A673 (cell line): ENCODE measurements around the gene PCDHB13. TPM values are rescaled to one million over a fixed set of nuclear protein-coding genes. Genes with fewer than 3 reads are reported as not detected.
"Not testable (repeated sequence)": the region's sequence is repeated elsewhere in the genome, so short reads cannot be mapped to it uniquely, and the experiment has no call there.

ENCODE experiments used
- BruUV-seq: library from RNA; stranded (reverse); fragments of 400-500 nt; replicated peaks from 2 replicates; lab custom pipeline; 2021; lab: Mats Ljungman, UMichigan
- CTCF ChIA-PET: fragments of 300-600 bp; sonication (Branson Sonifier 250); formaldehyde crosslinking; loops from one replicate; lab custom pipeline; 2022; ENCODE audit warnings: antibody characterized with exemption; lab: Charles Lee
- POLR2A ChIA-PET: fragments of 300-600 bp; sonication (Branson Sonifier 250); formaldehyde crosslinking; loops from one replicate; lab custom pipeline; 2022; ENCODE audit warnings: antibody characterized with exemption; ENCODE audit not compliant: low non-redundant PET; lab: Charles Lee
- DNase-seq: peaks from one replicate; pipeline ENCODE4 v3.0.0-alpha.2; 2015; ENCODE audit warnings: low spot score
- H3K27ac ChIP-seq: fragments of 200-600 bp; sonication (generic); 2 replicates; pipeline ENCODE4 v1.5.1; 2016; ENCODE audit warnings: mixed run types, low read depth, mild to moderate bottlenecking, mixed read lengths, antibody characterized with exemption, low read length; ENCODE audit not compliant: poor library complexity, severe bottlenecking
- H3K27me3 ChIP-seq: fragments of 200-600 bp; sonication (generic); replicated peaks from 2 replicates; pipeline ENCODE4 v1.6.1; 2017; ENCODE audit warnings: mixed run types, low read depth, mild to moderate bottlenecking, mixed read lengths, antibody characterized with exemption, low read length; ENCODE audit not compliant: insufficient read depth, poor library complexity
- H3K36me3 ChIP-seq: fragments of 200-600 bp; sonication (generic); 2 replicates; pipeline ENCODE4 v1.6.1; 2016; ENCODE audit warnings: mixed run types, mild to moderate bottlenecking, mixed read lengths, antibody characterized with exemption, low read length; ENCODE audit not compliant: insufficient read depth, poor library complexity, severe bottlenecking
- H3K4me1 ChIP-seq: fragments of 200-600 bp; sonication (generic); 2 replicates; pipeline ENCODE4 v1.6.1; 2017; ENCODE audit warnings: mixed run types, mild to moderate bottlenecking, mixed read lengths, antibody characterized with exemption, low read length; ENCODE audit not compliant: insufficient read depth, poor library complexity, severe bottlenecking
- H3K4me3 ChIP-seq: fragments of 200-600 bp; sonication (generic); 2 replicates; pipeline ENCODE4 v1.5.1; 2016; ENCODE audit warnings: low read depth, mixed run types, mild to moderate bottlenecking, mixed read lengths, low read length; ENCODE audit not compliant: poor library complexity, severe bottlenecking
- H3K9me3 ChIP-seq: fragments of 200-600 bp; sonication (generic); 2 replicates; pipeline ENCODE4 v1.6.1; 2016; ENCODE audit warnings: mixed run types, low read depth, mild to moderate bottlenecking, mixed read lengths, antibody characterized with exemption, low read length; ENCODE audit not compliant: poor library complexity, severe bottlenecking
- CTCF ChIP-seq: fragments of 300-800, 200-600 bp; sonication (generic); conservative IDR thresholded peaks from 2 replicates; pipeline ENCODE4 v1.5.1; 2017; ENCODE audit warnings: low read depth, mild to moderate bottlenecking, antibody characterized with exemption, low read length, moderate library complexity, mixed read lengths
- EZH2 ChIP-seq: fragments of 200-600 bp; sonication (generic); IDR thresholded peaks from 2 replicates; pipeline ENCODE4 v1.6.1; 2017; ENCODE audit warnings: borderline replicate concordance, low read depth, mild to moderate bottlenecking, mixed read lengths, antibody characterized with exemption, low read length; ENCODE audit not compliant: poor library complexity, severe bottlenecking
- intact Hi-C: fragments of 100-400 bp; cut with micrococcal nuclease; formaldehyde crosslinking; loops from one replicate; pipeline ENCODE4 v1.10.0; 2022; ENCODE audit not compliant: unreplicated experiment
- total RNA-seq: library from RNA; stranded (reverse); gene quantifications from 2 replicates; pipeline ENCODE4 v1.2.3, GENCODE V29; 2021

The PCDHB13 gene
- total RNA-seq, 1 experiment from 2014 or later = 1.8 TPM

DNA sequence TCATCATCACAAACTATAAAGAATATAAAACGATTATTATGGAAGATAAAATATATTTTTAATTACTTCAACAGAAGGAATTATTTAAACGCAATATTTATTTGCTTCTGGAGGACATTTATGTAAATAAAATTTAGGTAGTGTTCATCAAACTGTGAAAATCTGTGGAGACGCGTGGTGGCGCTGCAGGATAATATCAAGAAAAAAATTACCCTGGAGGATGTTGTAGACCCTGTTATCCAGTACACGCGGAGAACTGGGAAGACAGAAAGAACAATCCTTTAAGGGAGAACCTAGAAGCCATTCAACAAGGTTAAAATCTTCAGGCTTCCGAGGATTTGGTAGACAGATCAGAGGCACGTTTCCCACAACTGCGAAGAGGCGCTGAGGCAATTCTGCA is 5.2 kb upstream of the PCDHB13 start, which contains the start of gene PCDHB12:
Gene PCDHB12 (plus strand): TSS at position 242 of the 400 bp plus-strand sequence. CDS start 189 bp downstream, outside the sequence.
- no peak within 1 kb of the TSS for H3K27ac ChIP-seq
- CTCF ChIA-PET = interaction anchor here (0.8 to 0.9 kb wide), 3 partner anchors 9 to 352 kb away, joined by 3 read pairs; partner anchors contain the start of genes PCDHB11 and PCDHB6
- H3K27me3 ChIP-seq = no peaks in the 10 kb centered on the region
- TF ChIP-seq CTCF (peak; percentile 52), EZH2 (no peak)
- peak within 1 kb of the TSS; percentile 8 for H3K4me3 ChIP-seq
- H3K36me3 ChIP-seq = no peaks in the 10 kb centered on the region
- DNase-seq = peak; percentile 56
- no peaks in the 10 kb centered on the region for H3K4me1 ChIP-seq
- no TSS peak for BruUV-seq
- POLR2A ChIA-PET = no interaction called here
- intact Hi-C loops = no loop called here
- H3K9me3 ChIP-seq = peaks cover 3% of the 10 kb centered on the region

DNA sequence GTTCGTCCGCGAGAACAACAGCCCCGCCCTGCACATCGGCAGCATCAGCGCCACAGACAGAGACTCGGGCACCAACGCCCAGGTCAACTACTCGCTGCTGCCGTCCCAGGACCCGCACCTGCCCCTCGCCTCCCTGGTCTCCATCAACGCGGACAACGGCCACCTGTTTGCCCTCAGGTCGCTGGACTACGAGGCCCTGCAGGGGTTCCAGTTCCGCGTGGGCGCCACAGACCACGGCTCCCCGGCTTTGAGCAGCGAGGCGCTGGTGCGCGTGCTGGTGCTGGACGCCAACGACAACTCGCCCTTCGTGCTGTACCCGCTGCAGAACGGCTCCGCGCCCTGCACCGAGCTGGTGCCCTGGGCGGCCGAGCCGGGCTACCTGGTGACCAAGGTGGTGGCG is 3.4 kb upstream of the PCDHB13 start:
- DNase-seq, H3K4me3 ChIP-seq, BruUV-seq, H3K27ac ChIP-seq, CTCF ChIA-PET, H3K4me1 ChIP-seq, POLR2A ChIA-PET, H3K27me3 ChIP-seq, H3K36me3 ChIP-seq, intact Hi-C loops, H3K9me3 ChIP-seq: not testable (repeated sequence)

GRCh38 chr5:141210849-141211248 is 2.9 kb upstream of the PCDHB13 start:
- BruUV-seq, H3K9me3 ChIP-seq, POLR2A ChIA-PET, CTCF ChIA-PET, H3K27me3 ChIP-seq, intact Hi-C loops, H3K36me3 ChIP-seq, H3K4me1 ChIP-seq, DNase-seq, H3K27ac ChIP-seq, H3K4me3 ChIP-seq: not testable (repeated sequence)

- H3K36me3 ChIP-seq, intact Hi-C loops, H3K4me1 ChIP-seq, BruUV-seq, H3K27me3 ChIP-seq, POLR2A ChIA-PET, CTCF ChIA-PET, H3K4me3 ChIP-seq, H3K9me3 ChIP-seq, H3K27ac ChIP-seq, DNase-seq: not testable (repeated sequence)
These were observed 864 bp downstream of the PCDHB13 start for GRCh38 chr5:141214583-141214982.

DNA sequence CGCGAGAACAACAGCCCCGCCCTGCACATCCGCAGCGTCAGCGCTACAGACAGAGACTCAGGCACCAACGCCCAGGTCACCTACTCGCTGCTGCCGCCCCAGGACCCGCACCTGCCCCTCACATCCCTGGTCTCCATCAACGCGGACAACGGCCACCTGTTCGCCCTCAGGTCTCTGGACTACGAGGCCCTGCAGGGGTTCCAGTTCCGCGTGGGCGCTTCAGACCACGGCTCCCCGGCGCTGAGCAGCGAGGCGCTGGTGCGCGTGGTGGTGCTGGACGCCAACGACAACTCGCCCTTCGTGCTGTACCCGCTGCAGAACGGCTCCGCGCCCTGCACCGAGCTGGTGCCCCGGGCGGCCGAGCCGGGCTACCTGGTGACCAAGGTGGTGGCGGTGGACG is 1.8 kb downstream of the PCDHB13 start:
- H3K9me3 ChIP-seq, H3K27ac ChIP-seq, intact Hi-C loops, H3K4me1 ChIP-seq, CTCF ChIA-PET, H3K36me3 ChIP-seq, BruUV-seq, H3K4me3 ChIP-seq, H3K27me3 ChIP-seq, POLR2A ChIA-PET, DNase-seq: not testable (repeated sequence)

GRCh38 chr5:141216035-141216434 is 2.3 kb downstream of the PCDHB13 start:
- H3K27me3 ChIP-seq, DNase-seq, BruUV-seq, CTCF ChIA-PET, H3K4me1 ChIP-seq, H3K9me3 ChIP-seq, H3K36me3 ChIP-seq, H3K4me3 ChIP-seq, intact Hi-C loops, H3K27ac ChIP-seq, POLR2A ChIA-PET: not testable (repeated sequence)
